Trophoblast cell (in vitro differentiated cells and primary cell): ENCODE results near the gene DNTT.

Source experiments
- DNase-seq, 2 donors: peaks; one replicate each; pipeline ENCODE4 v3.0.0-alpha.2; 2016
- H2AFZ ChIP-seq: 2 replicates; pipeline ENCODE4 v1.6.1; 2013; ENCODE audit warnings: low read length, moderate library complexity, mild to moderate bottlenecking; ENCODE audit not compliant: insufficient read depth, poor library complexity
- H2AK5ac ChIP-seq: 2 replicates; pipeline ENCODE4 v1.6.1; 2013; ENCODE audit warnings: mild to moderate bottlenecking, low read length
- H2BK120ac ChIP-seq: 2 replicates; pipeline ENCODE4 v1.6.1; 2013; ENCODE audit warnings: low read length, mild to moderate bottlenecking, moderate library complexity; ENCODE audit not compliant: insufficient read depth, poor library complexity
- H2BK12ac ChIP-seq: 2 replicates; pipeline ENCODE4 v1.6.1; 2013; ENCODE audit warnings: mild to moderate bottlenecking, low read length, moderate library complexity
- H2BK5ac ChIP-seq: 2 replicates; pipeline ENCODE4 v1.6.1; 2013; ENCODE audit warnings: low read length, low read depth, moderate library complexity, mild to moderate bottlenecking; ENCODE audit not compliant: poor library complexity
- H3K14ac ChIP-seq: 2 replicates; pipeline ENCODE4 v1.6.1; 2013; ENCODE audit warnings: mild to moderate bottlenecking, low read length
- H3K18ac ChIP-seq: 2 replicates; pipeline ENCODE4 v1.6.1; 2013; ENCODE audit warnings: mild to moderate bottlenecking, low read length
- H3K23ac ChIP-seq: 2 replicates; pipeline ENCODE4 v1.6.1; 2013; ENCODE audit warnings: low read length
- H3K27ac ChIP-seq: 2 replicates; pipeline ENCODE4 v1.5.1; 2013; ENCODE audit warnings: low read depth, mild to moderate bottlenecking, inconsistent platforms, low read length, moderate library complexity
- H3K27me3 ChIP-seq: 2 replicates; pipeline ENCODE4 v1.6.1; 2013; ENCODE audit warnings: inconsistent platforms, mild to moderate bottlenecking, low read length, moderate library complexity; ENCODE audit not compliant: insufficient read depth
- H3K36me3 ChIP-seq, 2 experiments: 1 replicate in 1 of 2; 2 replicates in 1 of 2; pipeline ENCODE4 v1.6.1; 2013; ENCODE audit warnings: low read length in 2 of 2, mild to moderate bottlenecking in 2 of 2, moderate library complexity in 1 of 2; ENCODE audit not compliant: insufficient read depth in 2 of 2, control insufficient read depth in 1 of 2
- H3K4ac ChIP-seq: 2 replicates; pipeline ENCODE4 v1.6.1; 2013; ENCODE audit warnings: low read depth, mild to moderate bottlenecking, low read length, moderate library complexity
- H3K4me1 ChIP-seq, 2 experiments: 1 replicate in 1 of 2; 2 replicates in 1 of 2; pipeline ENCODE4 v1.6.1; 2013; ENCODE audit warnings: low read length in 2 of 2, mild to moderate bottlenecking in 2 of 2, moderate library complexity in 1 of 2; ENCODE audit not compliant: insufficient read depth in 2 of 2, control insufficient read depth in 1 of 2
- H3K4me2 ChIP-seq: 2 replicates; pipeline ENCODE4 v1.6.1; 2013; ENCODE audit warnings: inconsistent platforms, mild to moderate bottlenecking, low read length, moderate library complexity
- H3K4me3 ChIP-seq: 2 replicates; pipeline ENCODE4 v1.5.1; 2013; ENCODE audit warnings: mild to moderate bottlenecking, low read depth, low read length, inconsistent platforms
- H3K79me1 ChIP-seq: one replicate; pipeline ENCODE4 v1.6.1; 2013; ENCODE audit warnings: low read length
- H3K79me2 ChIP-seq: 2 replicates; pipeline ENCODE4 v1.6.1; 2013; ENCODE audit warnings: low read length, mild to moderate bottlenecking; ENCODE audit not compliant: control insufficient read depth, insufficient read depth, poor library complexity
- H3K9ac ChIP-seq: 2 replicates; pipeline ENCODE4 v1.6.1; 2013; ENCODE audit warnings: mild to moderate bottlenecking, low read length
- H3K9me3 ChIP-seq: 2 replicates; pipeline ENCODE4 v1.6.1; 2013; ENCODE audit warnings: low read depth, mild to moderate bottlenecking, control low read depth, inconsistent platforms, low read length; ENCODE audit not compliant: insufficient read depth
- H4K12ac ChIP-seq: 2 replicates; pipeline ENCODE4 v1.6.1; 2013; ENCODE audit warnings: low read depth, mild to moderate bottlenecking, low read length, moderate library complexity
- H4K8ac ChIP-seq: 2 replicates; pipeline ENCODE4 v1.6.1; 2013; ENCODE audit warnings: low read depth, mild to moderate bottlenecking, low read length, moderate library complexity
- H4K91ac ChIP-seq: one replicate; pipeline ENCODE4 v1.6.1; 2013; ENCODE audit warnings: low read depth, mild to moderate bottlenecking, low read length, moderate library complexity
- WGBS: extraction: QIAGEN DNeasy Blood & Tissue Kit; methylation state at CpG from one replicate; pipeline ENCODE4 v1.1.7; 2013; ENCODE audit warnings: missing lambda C conversion rate; ENCODE audit not compliant: insufficient read length, insufficient coverage; ENCODE audit errors: extremely low coverage; 5-methylcytosine and 5-hydroxymethylcytosine counted together

DNTT gene

DNA sequence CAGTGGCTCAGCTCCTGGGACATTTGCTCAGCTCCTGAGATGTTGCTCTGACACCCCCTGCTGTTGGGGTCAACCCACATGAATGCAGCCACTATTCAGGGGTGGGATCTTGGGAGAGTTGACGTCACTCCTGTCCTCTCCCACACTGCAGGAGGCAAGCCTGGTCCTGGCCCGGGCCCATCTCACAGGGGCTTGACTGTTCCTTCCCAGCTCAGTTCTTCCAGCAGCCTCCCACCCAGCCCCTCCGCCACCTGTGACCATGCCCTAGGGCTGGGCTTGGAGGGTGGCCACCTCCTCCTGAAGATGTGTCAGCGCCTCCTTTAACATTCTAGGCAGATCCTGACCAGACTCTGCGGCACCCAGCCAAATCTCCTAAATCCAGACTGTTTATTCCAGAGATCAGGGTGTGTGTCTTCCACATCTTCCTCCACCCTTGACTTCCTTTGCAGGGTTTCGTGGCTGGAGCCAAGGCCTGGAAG, 73.6 kb downstream of the DNTT start:
- H2BK120ac ChIP-seq = no peak overlapping the region
- H3K4ac ChIP-seq = no peak overlapping the region
- H3K4me2 ChIP-seq = no peak overlapping the region
- no peak overlapping the region for H4K12ac ChIP-seq
- H4K91ac ChIP-seq = no peak overlapping the region
- no peak overlapping the region for H3K18ac ChIP-seq
- peaks cover 3 to 4% of the 10 kb centered on the region in 2 experiments for H3K4me1 ChIP-seq
- DNase-seq = no peak
- no peaks in the 10 kb centered on the region for H3K79me1 ChIP-seq
- H2AFZ ChIP-seq = no peak overlapping the region
- no peak overlapping the region for H2BK12ac ChIP-seq
- no peak overlapping the region for H3K27ac ChIP-seq
- no peaks in the 10 kb centered on the region for H3K9me3 ChIP-seq
- no peaks in the 10 kb centered on the region for H3K27me3 ChIP-seq
- no peak overlapping the region for H2BK5ac ChIP-seq
- no peak overlapping the region for H3K9ac ChIP-seq
- no peak overlapping the region for H3K23ac ChIP-seq
- H3K36me3 ChIP-seq = no peaks in the 10 kb centered on the region
- WGBS = no CpG with 5 or more reads among the region's 6 CpGs
- no peak overlapping the region for H4K8ac ChIP-seq
- H2AK5ac ChIP-seq = no peak overlapping the region
- no peak overlapping the region for H3K4me3 ChIP-seq
- H3K79me2 ChIP-seq = no peaks in the 10 kb centered on the region
- no peak overlapping the region for H3K14ac ChIP-seq

DNA sequence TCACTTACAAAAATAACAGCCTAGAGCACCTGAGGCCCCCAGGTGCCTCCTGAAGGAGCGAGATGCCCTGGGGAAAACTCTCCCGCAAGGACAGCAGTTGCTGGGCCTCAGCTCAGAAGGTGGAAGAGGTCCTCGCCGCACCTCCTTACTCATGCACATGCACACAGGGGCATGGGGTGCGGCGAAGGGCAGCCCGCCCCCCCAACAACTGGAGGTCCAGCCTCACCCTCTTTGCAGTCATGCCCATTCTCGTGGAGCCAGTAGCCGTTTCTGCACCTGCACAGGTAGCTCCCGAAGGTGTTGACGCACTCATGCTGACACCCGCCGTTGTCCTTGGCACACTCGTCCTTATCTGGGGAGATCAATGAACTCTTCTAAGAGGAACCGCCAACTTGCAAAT, 74.5 kb downstream of the DNTT start:
- Histone ChIP-seq H3K79me1 (no peaks in the 10 kb centered on the region), H3K4me1 (peaks cover 3 to 4% of the 10 kb centered on the region in 2 experiments), H3K18ac (no peak overlapping the region), H3K27ac (no peak overlapping the region), H2BK120ac (no peak overlapping the region), H3K14ac (no peak overlapping the region), H2AK5ac (no peak overlapping the region), H3K4ac (no peak overlapping the region), H3K27me3 (no peaks in the 10 kb centered on the region), H2AFZ (no peak overlapping the region), H3K9me3 (no peaks in the 10 kb centered on the region), H3K79me2 (no peaks in the 10 kb centered on the region), H4K12ac (no peak overlapping the region), H4K8ac (no peak overlapping the region), H3K4me3 (no peak overlapping the region), H2BK12ac (no peak overlapping the region), H2BK5ac (no peak overlapping the region), H4K91ac (no peak overlapping the region), H3K23ac (no peak overlapping the region), H3K36me3 (no peaks in the 10 kb centered on the region), H3K9ac (no peak overlapping the region), H3K4me2 (no peak overlapping the region)
- no CpG with 5 or more reads among the region's 15 CpGs for WGBS
- DNase-seq = no peak

DNA sequence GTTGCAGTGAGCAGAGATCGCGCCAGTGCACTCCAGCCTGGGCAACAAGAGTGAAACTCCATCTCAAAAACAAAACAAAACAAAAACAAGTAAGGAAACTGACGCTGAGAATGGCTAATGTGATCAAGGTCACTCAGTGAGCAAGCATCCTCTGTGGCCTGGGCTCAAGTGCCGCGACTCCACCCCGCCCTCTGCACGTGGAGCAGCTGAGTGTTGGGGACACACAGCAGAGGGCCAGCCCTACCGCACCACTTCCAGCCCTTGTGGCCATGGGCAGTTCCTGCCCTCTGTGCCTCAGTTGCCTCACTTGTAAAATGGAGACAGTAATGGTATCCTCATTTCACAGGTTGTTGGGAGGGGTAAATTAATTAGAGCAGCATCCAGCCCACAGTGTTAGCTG, 75.5 kb downstream of the DNTT start:
- H3K14ac ChIP-seq = no peak overlapping the region
- H3K4me3 ChIP-seq = no peak overlapping the region
- no peak overlapping the region for H2AFZ ChIP-seq
- no peaks in the 10 kb centered on the region for H3K36me3 ChIP-seq
- H3K18ac ChIP-seq = no peak overlapping the region
- no peaks in the 10 kb centered on the region for H3K79me1 ChIP-seq
- H3K9ac ChIP-seq = no peak overlapping the region
- peaks cover 3 to 8% of the 10 kb centered on the region in 2 experiments for H3K4me1 ChIP-seq
- H3K27ac ChIP-seq = no peak overlapping the region
- no peak overlapping the region for H2BK120ac ChIP-seq
- no peak overlapping the region for H2BK5ac ChIP-seq
- H3K27me3 ChIP-seq = no peaks in the 10 kb centered on the region
- H2AK5ac ChIP-seq = no peak overlapping the region
- no peak for DNase-seq
- no CpG with 5 or more reads among the region's 8 CpGs for WGBS
- no peak overlapping the region for H3K4ac ChIP-seq
- no peak overlapping the region for H3K4me2 ChIP-seq
- H4K8ac ChIP-seq = no peak overlapping the region
- no peaks in the 10 kb centered on the region for H3K79me2 ChIP-seq
- H2BK12ac ChIP-seq = no peak overlapping the region
- H4K12ac ChIP-seq = no peak overlapping the region
- no peak overlapping the region for H4K91ac ChIP-seq
- no peak overlapping the region for H3K23ac ChIP-seq
- H3K9me3 ChIP-seq = no peaks in the 10 kb centered on the region

DNA sequence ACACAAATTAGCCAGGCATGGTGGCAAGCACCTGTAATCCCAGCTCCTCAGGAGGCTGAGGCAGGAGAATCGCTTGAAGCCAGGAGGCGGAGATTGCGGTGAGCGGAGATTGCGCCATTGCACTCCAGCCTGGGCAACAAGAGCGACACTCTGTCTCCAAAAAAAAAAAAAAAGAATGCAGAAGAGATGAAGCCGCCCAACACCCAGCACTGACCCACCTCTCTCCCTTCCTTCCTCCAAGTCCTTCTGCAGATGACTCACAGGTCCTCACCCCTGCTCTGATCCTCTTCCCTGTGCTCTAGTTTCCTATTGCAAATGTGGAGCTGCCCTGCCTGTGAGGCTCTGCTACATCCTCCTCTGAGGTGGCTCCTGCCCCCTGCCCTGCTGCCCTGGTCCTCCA, 76.6 kb downstream of the DNTT start:
- Histone ChIP-seq H4K8ac (no peak overlapping the region), H2BK5ac (no peak overlapping the region), H3K27me3 (no peaks in the 10 kb centered on the region), H3K9ac (no peak overlapping the region), H4K12ac (no peak overlapping the region), H3K4ac (no peak overlapping the region), H3K79me2 (no peaks in the 10 kb centered on the region), H3K14ac (no peak overlapping the region), H3K79me1 (no peaks in the 10 kb centered on the region), H2BK12ac (no peak overlapping the region), H3K23ac (no peak overlapping the region), H3K4me1 (peaks cover 0 to 4% of the 10 kb centered on the region in 2 experiments), H3K4me2 (no peak overlapping the region), H2AK5ac (no peak overlapping the region), H4K91ac (no peak overlapping the region), H2AFZ (no peak overlapping the region), H3K27ac (no peak overlapping the region), H3K9me3 (no peaks in the 10 kb centered on the region), H3K4me3 (no peak overlapping the region), H3K36me3 (no peaks in the 10 kb centered on the region), H2BK120ac (no peak overlapping the region), H3K18ac (no peak overlapping the region)
- no CpG with 5 or more reads among the region's 7 CpGs for WGBS
- peak; percentile 62 to 68 for DNase-seq
